K562 (cell line): ENCODE measurements around the gene ATRNL1.

Experiments
- ELF1 ChIP-seq: fragments of 200-800 bp; sonication (Bioruptor generic); IDR thresholded peaks from 2 replicates; pipeline ENCODE4 v1.6.1; 2016; ENCODE audit warnings: missing genetic modification characterization, missing compliant biosample characterization
- KLF1 ChIP-seq: fragments of 450-650 bp; IDR thresholded peaks from 2 replicates; pipeline ENCODE4 v1.6.1; 2016; ENCODE audit warnings: missing genetic modification characterization, missing compliant biosample characterization
- MAX ChIP-seq: sonication (generic); formaldehyde crosslinking; IDR thresholded peaks from 2 replicates; pipeline ENCODE4 v1.9.0; 2022; ENCODE audit warnings: mild to moderate bottlenecking, missing genetic modification reagents
- NFYB ChIP-seq: IDR thresholded peaks from 2 replicates; pipeline ENCODE4 v1.6.1; 2011; ENCODE audit warnings: mild to moderate bottlenecking, moderate library complexity; ENCODE audit not compliant: insufficient read length; ENCODE audit errors: extremely low read depth
- TBL1XR1 ChIP-seq, 2 experiments: IDR thresholded peaks; 2 replicates each; pipeline ENCODE4 v1.6.1; 2012; ENCODE audit warnings: improper control_type of control experiment in 2 of 2, low read length in 2 of 2, mild to moderate bottlenecking in 1 of 2
- ZNF212 ChIP-seq: fragments of 450-650 bp; formaldehyde crosslinking; IDR thresholded peaks from 2 replicates; pipeline ENCODE4 v1.4.0; 2020; ENCODE audit warnings: mild to moderate bottlenecking

- TF ChIP-seq KLF1 (tag) (no peak), TBL1XR1 (IDR thresholded peaks at IDR 0.05; ENCODE audit: low read length in 2 of 2) (no peak), ZNF212 (no peak), ELF1 (tag) (no peak), MAX (CRISPR knock-in tag) (no peak), NFYB (no peak)
Measured at GRCh38 chr10:115593060-115593459, 499.9 kb downstream of the ATRNL1 start.
